HepG2 (cell line): ENCODE results near the gene GUK1. TPM values are rescaled to one million over a fixed set of nuclear protein-coding genes. Genes with fewer than 3 reads are reported as not detected.

Experiments
- CREB1 ChIP-seq, 2 experiments: fragments of 450-650 bp in 1 of 2; IDR thresholded peaks; 2 replicates each; pipeline ENCODE4 v1.6.1; 2016 to 2017; ENCODE audit warnings: control low read depth in 1 of 2, mild to moderate bottlenecking in 1 of 2, missing compliant biosample characterization in 1 of 2, missing genetic modification characterization in 1 of 2
- EP300 ChIP-seq, 3 experiments: sonication (generic) in 1 of 3; formaldehyde crosslinking in 1 of 3; IDR thresholded peaks; 2 replicates each; pipeline versions ENCODE4 v1.5.1 to v1.6.1; 2011 to 2020; ENCODE audit warnings: low read depth in 2 of 3, low read length in 2 of 3, borderline replicate concordance in 1 of 3, improper control_type of control experiment in 1 of 3, mild to moderate bottlenecking in 1 of 3, missing genetic modification reagents in 1 of 3, moderate library complexity in 1 of 3
- HDAC1 ChIP-seq: sonication (generic); formaldehyde crosslinking; IDR thresholded peaks from 2 replicates; pipeline ENCODE4 v1.5.1; 2020; ENCODE audit warnings: mild to moderate bottlenecking, missing genetic modification reagents
- MBD4 ChIP-seq: IDR thresholded peaks from 2 replicates; pipeline ENCODE4 v1.6.1; 2012; ENCODE audit warnings: low read length, inconsistent platforms, borderline replicate concordance
- NAIF1 ChIP-seq: sonication (generic); formaldehyde crosslinking; IDR thresholded peaks from 2 replicates; pipeline ENCODE4 v1.5.0; 2020; ENCODE audit warnings: mild to moderate bottlenecking, missing genetic modification reagents, borderline replicate concordance
- NRL ChIP-seq: sonication (generic); formaldehyde crosslinking; IDR thresholded peaks from 2 replicates; pipeline ENCODE4 v1.5.0; 2020; ENCODE audit warnings: missing genetic modification reagents, mild to moderate bottlenecking, moderate library complexity, borderline replicate concordance
- PRPF4 ChIP-seq: fragments of 200-400 bp; formaldehyde crosslinking; IDR thresholded peaks from 2 replicates; pipeline ENCODE4 v1.6.1; 2016; ENCODE audit warnings: low read length, low read depth; ENCODE audit not compliant: poor library complexity, severe bottlenecking
- SNAPC5 ChIP-seq: sonication (generic); formaldehyde crosslinking; IDR thresholded peaks from 2 replicates; pipeline ENCODE4 v1.8.1; 2023; ENCODE audit warnings: mild to moderate bottlenecking, missing genetic modification reagents, borderline replicate concordance
- TFDP2 ChIP-seq: sonication (generic); formaldehyde crosslinking; IDR thresholded peaks from 2 replicates; pipeline ENCODE4 v1.4.0; 2020; ENCODE audit warnings: missing genetic modification reagents
- THAP7 ChIP-seq: sonication (generic); formaldehyde crosslinking; IDR thresholded peaks from 2 replicates; pipeline ENCODE4 v1.8.1; 2023; ENCODE audit warnings: mild to moderate bottlenecking, missing genetic modification reagents
- ZBTB26 ChIP-seq: IDR thresholded peaks from 2 replicates; pipeline ENCODE4 v1.6.1; 2016; ENCODE audit warnings: missing compliant biosample characterization, missing genetic modification reagents, borderline replicate concordance
- ZEB1 ChIP-seq: IDR thresholded peaks from 2 replicates; pipeline ENCODE4 v1.6.1; 2012; ENCODE audit warnings: mild to moderate bottlenecking, low read depth, inconsistent platforms; ENCODE audit not compliant: insufficient replicate concordance
- ZNF205 ChIP-seq: IDR thresholded peaks from 2 replicates; pipeline ENCODE4 v1.6.1; 2018; ENCODE audit warnings: missing biosample characterization, missing genetic modification reagents
- ZNF282 ChIP-seq: fragments of 450-650 bp; IDR thresholded peaks from 2 replicates; pipeline ENCODE4 v1.6.1; 2018; ENCODE audit not compliant: partially characterized antibody
- ZNF335 ChIP-seq: sonication (generic); formaldehyde crosslinking; IDR thresholded peaks from 2 replicates; pipeline ENCODE4 v1.4.0; 2020; ENCODE audit warnings: missing genetic modification reagents
- ZNF446 ChIP-seq: sonication (generic); formaldehyde crosslinking; IDR thresholded peaks from 2 replicates; pipeline ENCODE4 v1.5.0; 2020; ENCODE audit warnings: mild to moderate bottlenecking, missing genetic modification reagents
- ZNF468 ChIP-seq: sonication (generic); formaldehyde crosslinking; IDR thresholded peaks from 2 replicates; pipeline ENCODE4 v1.8.0; 2022; ENCODE audit warnings: mild to moderate bottlenecking, moderate library complexity, missing genetic modification reagents
- ZNF7 ChIP-seq: IDR thresholded peaks from 2 replicates; pipeline ENCODE4 v1.6.1; 2016; ENCODE audit warnings: missing biosample characterization, missing genetic modification reagents
- ZNF703 ChIP-seq: sonication (generic); formaldehyde crosslinking; IDR thresholded peaks from 2 replicates; pipeline ENCODE4 v1.5.1; 2020; ENCODE audit warnings: missing genetic modification reagents, mild to moderate bottlenecking, moderate library complexity, borderline replicate concordance
- ZNF792 ChIP-seq: IDR thresholded peaks from 2 replicates; pipeline ENCODE4 v1.6.1; 2016
- polyA plus RNA-seq, 8 experiments: library from polyadenylated mRNA; depleted of rRNA in 3 of 8; stranded (reverse) in 7 of 8; unstranded in 1 of 8; fragments of >200 nt; fragmentation: Illumina TruSeq in 4 of 8; extraction: Trizol in 4 of 8; gene quantifications; 2 replicates each; pipeline versions ENCODE4 v1.2.1 to v1.2.3, GENCODE V29; 2011 to 2016; ENCODE audit warnings: low read depth in 4 of 8, missing spikeins in 1 of 8, mixed read lengths in 1 of 8; ENCODE audit not compliant: insufficient read depth in 1 of 8
- total RNA-seq, 5 experiments: library from RNA; depleted of rRNA; stranded (reverse); fragments of >200 nt; fragmentation: Illumina TruSeq; extraction: Trizol; gene quantifications; 2 replicates each; pipeline ENCODE4 v1.2.3, GENCODE V29; 2016; ENCODE audit warnings: low read depth in 1 of 5
- TF ChIP-seq, protein P1 (sequence below): sonication (generic); formaldehyde crosslinking; IDR thresholded peaks from 2 replicates; pipeline ENCODE4 v1.8.0; 2022; ENCODE audit warnings: mild to moderate bottlenecking, missing genetic modification reagents, borderline replicate concordance
- TF ChIP-seq, protein P2 (sequence below): sonication (generic); formaldehyde crosslinking; IDR thresholded peaks from 2 replicates; pipeline ENCODE4 v1.4.0; 2020; ENCODE audit warnings: missing genetic modification reagents, mild to moderate bottlenecking, borderline replicate concordance

GUK1 gene
- total and polyA plus RNA-seq, 2 of the 13 experiments (the other 11 are each of a cell fraction or from before 2014, with no cell fraction given), result 116 to 154 TPM

GRCh38 chr1:228139931-228140723 lies at the start of gene GUK1 (continued):
- TF ChIP-seq ZNF205 (CRISPR knock-in tag) (no peak; the same call in 1 of the 2 replicates), THAP7 (CRISPR knock-in tag) (0 out of 2 replicates have a peak, but pooled peaks have one; percentile 19), ZEB1 (no peak), HDAC1 (CRISPR knock-in tag) (peak; percentile 72; the same call in 1 of the 2 replicates), ZBTB26 (CRISPR knock-in tag) (peak; percentile 17; the same call in 1 of the 2 replicates), ZNF335 (CRISPR knock-in tag) (no peak), SNAPC5 (CRISPR knock-in tag) (no peak), ZNF446 (CRISPR knock-in tag) (0 out of 2 replicates have a peak, but pooled peaks have one; percentile 48), MBD4 (no peak), ZNF468 (CRISPR knock-in tag) (0 out of 2 replicates have a peak, but pooled peaks have one; percentile 21), ZNF282 (no peak), CREB1 (IDR thresholded peaks at IDR 0.05) (peak; percentile 99), CREB1 (CRISPR knock-in tag; IDR thresholded peaks at IDR 0.05) (peak; percentile 95), ZNF792 (CRISPR knock-in tag) (no peak; the same call in 1 of the 2 replicates), PRPF4 (no peak), NRL (CRISPR knock-in tag) (no peak; the same call in 1 of the 2 replicates), ZNF7 (CRISPR knock-in tag) (no peak), EP300 (IDR thresholded peaks at IDR 0.05; ENCODE audit: low read depth in 2 of 2, low read length in 2 of 2) (no peak), EP300 (CRISPR knock-in tag; IDR thresholded peaks at IDR 0.05; ENCODE audit: borderline replicate concordance) (no peak), ZNF703 (CRISPR knock-in tag) (no peak; the same call in 1 of the 2 replicates), TFDP2 (CRISPR knock-in tag) (peak; percentile 82; the same call in 1 of the 2 replicates), NAIF1 (CRISPR knock-in tag) (no peak; the same call in 1 of the 2 replicates)
- TF ChIP-seq, protein P1, sequence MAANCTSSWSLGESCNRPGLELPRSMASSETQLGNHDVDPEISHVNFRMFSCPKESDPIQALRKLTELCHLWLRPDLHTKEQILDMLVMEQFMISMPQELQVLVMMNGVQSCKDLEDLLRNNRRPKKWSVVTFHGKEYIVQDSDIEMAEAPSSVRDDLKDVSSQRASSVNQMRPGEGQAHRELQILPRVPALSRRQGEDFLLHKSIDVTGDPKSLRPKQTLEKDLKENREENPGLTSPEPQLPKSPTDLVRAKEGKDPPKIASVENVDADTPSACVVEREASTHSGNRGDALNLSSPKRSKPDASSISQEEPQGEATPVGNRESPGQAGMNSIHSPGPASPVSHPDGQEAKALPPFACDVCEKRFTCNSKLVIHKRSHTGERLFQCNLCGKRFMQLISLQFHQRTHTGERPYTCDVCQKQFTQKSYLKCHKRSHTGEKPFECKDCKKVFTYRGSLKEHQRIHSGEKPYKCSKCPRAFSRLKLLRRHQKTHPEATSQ (CRISPR knock-in tag), result no peak
- TF ChIP-seq, protein P2, sequence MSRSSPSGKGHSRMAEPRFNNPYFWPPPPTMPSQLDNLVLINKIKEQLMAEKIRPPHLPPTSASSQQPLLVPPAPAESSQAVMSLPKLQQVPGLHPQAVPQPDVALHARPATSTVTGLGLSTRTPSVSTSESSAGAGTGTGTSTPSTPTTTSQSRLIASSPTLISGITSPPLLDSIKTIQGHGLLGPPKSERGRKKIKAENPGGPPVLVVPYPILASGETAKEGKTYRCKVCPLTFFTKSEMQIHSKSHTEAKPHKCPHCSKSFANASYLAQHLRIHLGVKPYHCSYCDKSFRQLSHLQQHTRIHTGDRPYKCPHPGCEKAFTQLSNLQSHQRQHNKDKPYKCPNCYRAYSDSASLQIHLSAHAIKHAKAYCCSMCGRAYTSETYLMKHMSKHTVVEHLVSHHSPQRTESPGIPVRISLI (CRISPR knock-in tag), result no peak
